GM10847 (cell line): ENCODE results near the gene NALCN.

Experiments used
- POLR2A ChIP-seq: IDR thresholded peaks from 2 replicates; pipeline ENCODE4 v1.6.1; 2011; ENCODE audit not compliant: insufficient read length; ENCODE audit errors: extremely low read depth

NALCN gene

DNA sequence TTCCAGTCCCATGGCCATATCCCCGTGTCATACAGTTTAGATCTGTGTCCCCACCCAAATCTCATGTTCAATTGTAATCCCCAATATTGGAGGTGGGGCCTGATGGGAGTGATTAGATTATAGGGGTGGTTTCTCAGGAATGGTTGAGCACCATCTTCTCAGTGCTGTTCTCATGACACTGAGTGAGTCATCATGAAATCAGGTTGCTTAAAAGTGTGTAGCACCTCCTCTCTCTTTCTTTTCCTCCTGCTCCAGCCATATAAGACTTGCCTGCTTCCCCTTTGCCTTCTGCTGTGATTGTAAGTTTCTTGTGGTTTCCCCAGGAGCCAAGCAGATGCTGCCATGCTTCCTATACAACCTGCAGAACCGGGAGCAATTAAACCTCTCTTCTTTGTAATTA, 197.8 kb downstream of the NALCN start:
- TF ChIP-seq POLR2A = no peak

DNA sequence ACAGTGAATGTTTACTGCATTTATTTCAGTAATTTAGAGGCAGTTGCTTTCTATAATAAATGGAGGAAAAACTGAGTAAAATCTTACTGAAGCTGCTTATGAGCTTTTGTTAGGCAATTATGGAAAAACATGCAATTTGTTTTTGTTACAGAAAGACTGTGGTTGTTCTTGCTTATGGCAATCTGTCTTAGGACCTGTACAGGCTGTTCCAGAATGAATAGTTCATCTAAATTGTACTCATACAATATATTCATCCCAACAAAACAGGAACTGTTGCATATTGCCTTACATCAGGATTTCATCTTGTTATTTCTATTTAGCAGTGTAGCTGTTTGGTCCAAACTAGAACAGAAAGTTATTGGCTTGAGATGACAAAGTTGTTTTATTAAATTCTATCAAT, 199.2 kb downstream of the NALCN start:
- TF ChIP-seq POLR2A = no peak

DNA sequence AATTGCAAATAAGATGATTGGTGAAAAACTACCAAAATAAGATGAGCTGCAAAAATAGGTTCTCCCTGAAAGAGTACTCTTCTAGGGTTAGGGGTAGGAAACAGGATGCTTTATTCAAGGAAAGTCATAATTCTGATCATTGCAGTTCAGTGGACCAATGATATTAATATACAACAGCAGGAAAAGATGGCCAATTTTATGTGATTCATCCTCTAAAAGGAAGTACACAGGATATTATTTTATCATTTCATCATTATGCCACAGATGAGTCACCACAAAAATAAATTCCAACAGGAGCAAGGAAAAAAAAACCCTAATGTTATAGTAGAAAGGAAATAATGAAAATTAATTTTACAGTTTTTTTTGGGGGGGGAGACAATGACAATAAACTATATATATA, 205.0 kb downstream of the NALCN start:
- TF ChIP-seq POLR2A = no peak

DNA sequence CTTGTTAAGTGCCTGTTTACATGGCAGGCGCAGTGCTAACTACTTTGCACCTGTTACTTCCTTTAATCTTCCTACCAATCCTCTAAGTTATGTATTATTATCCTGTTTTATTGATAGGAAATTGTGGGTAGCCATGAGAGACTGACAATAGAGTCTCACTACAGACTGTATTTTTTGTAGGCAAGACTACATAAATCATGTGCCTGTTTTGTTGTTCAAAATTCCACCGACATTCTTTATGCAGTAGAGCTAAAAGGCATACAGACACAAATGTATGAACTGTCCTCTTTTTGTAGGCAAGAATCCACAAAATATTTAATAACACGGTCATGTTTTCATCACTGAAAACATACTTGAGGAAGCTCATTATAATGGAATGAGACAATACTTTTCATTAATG, 205.5 kb downstream of the NALCN start:
- TF ChIP-seq POLR2A = no peak

DNA sequence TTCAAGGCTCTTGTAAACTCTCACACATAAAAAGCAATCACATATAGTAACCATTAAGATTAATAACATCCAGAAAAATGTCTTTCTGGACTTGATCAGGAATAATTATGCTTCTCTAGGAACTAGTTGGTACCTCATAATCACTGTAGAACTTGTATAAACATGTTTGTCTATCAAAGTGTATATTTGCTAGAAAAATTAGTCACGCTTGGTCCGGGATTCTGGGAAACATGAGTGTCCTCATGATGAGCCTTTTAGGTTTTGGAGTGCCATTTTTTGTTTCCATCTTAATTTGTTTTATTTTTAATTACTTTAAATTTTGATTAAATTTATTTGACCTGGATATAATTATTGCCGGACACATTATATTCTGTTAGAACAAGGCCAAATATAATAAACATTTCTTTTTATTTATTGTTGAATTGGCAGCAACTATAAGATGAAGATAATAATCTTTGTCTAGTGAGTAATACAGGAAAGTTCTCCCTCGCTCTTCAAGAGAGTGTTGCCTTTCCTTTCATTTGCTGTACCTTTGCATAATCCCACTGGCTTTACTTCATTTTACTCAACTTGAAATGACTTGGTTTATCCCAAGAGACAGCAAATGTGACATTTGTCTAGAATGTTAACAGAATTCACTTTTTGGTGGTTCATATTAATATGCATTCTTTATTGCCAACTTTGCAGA, 207.0 kb downstream of the NALCN start:
- TF ChIP-seq POLR2A = no peak

DNA sequence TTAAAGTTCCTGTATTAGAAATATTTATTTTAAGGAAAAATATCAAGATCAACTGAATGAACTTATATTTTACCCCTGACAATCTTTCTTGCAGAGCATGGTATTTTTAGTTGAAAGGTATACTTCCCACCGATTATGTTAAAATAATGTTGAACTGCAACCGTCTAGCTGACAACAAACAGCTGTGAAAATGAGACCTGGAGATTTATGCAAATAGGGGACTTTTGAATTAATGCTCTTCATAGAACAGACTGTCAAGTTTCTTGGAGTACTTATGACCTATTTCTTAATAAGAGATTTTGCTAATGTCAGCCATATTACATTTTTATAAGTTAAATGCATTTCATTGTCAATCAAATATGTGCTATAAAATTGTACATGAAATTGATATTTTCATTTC, 210.9 kb downstream of the NALCN start:
- no peak for TF ChIP-seq POLR2A

DNA sequence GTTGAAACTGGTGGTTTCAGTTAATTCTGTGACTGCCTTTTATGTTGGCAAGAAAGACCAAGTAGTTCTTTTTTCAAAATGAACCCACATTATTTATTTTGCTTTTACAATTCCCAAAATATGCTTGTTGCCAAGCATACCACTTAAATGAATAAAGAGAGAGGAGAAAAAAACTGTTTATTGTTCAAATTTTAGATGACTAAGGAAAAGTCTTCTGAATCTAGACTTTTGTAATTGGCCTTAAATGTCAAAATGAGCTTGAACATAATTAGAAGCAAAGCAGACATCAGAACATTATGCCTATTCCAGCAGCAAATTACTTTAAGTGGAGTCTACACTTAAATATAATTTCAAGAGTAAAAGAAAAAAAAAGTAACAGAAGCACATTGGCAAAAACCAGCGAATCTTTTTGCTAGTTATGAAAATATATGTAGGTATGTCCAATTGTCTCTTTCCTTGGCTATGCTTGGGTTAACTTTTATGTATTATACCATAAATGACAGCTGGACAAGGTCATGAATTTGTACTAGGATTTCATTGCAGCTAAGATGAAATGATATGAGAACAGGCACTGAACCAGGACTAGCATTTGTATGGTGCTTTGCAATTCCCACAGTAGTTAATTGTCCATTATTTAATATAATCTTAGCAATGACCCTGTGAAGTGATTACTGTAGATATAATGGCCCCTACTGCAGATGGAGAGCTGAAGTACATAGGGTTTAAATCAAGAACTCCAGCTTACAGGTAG, 211.9 kb downstream of the NALCN start:
- TF ChIP-seq POLR2A = no peak

DNA sequence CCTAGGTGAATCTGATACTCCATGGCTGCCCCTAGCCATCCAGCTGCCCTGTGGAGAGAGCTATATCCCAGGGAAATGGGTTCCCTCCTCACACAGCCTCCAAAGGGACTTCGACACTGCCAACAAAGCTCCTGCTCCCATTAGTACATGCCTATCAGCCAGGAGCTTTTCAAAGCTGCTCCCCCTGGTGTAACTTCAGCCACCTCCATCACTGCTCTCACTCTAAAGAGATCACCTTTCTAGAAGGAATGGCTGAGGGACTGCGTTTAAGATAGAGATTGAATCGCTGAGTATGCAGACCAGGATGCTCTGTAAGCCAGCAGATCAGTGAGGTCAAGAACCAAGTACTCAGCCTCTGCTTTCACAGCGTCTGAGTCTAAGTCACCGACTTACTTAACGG, 213.7 kb downstream of the NALCN start:
- no peak for TF ChIP-seq POLR2A

DNA sequence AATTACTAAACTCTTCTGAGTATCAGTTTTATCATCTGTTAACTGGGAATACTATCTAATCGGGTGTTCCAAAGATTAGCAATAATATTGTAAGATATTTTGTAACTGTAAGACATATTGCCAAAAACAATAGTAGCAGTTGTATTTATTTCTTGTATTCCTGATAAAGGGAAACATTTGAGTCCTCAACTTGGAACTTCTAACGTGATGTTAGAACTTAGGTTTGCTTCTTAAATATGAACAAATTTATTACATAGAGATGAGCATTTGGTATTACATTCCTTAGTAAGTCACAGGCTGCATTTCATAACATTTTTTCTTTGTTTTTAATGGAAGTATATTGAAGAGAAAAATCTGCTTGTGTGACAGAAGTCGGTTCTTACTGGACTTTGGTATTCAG, 225.3 kb downstream of the NALCN start:
- no peak for TF ChIP-seq POLR2A

DNA sequence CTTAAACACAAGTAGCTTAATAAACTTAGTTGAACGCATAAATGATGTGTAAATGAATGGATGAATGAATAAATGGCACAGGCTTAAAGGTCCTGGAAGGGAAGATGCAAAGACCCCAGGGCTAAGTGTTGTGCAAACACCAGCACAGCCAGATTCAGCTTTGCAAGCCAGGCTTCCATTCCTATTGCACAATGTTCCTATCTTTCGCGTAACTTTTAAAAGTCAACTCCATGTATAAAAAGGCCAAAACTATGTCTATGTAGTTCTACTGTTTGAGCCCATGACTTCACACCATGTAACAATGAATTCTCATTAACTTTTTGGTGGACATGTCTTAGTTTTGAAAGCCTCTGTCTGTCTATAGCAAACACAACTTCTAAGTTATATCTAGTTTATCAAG, 226.0 kb downstream of the NALCN start:
- TF ChIP-seq POLR2A = no peak

DNA sequence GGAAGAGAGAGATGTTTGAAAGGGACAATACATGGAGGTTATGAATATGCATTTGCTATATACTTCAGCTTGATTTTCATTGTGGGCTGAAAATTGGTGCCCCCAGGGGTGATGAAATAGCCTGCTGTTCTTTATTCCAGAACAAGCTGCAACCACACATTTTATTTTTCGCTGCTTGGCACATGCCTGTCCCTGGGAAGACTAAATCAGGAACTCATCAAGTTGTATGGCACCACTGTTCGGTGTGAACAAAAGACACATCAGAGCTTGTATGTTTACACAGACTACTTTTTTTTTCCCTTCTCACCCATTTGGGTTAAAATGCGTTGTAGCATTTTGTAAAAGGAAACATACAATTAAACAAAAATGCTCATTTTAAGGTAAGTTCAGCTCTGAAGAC, 230.7 kb downstream of the NALCN start:
- no peak for TF ChIP-seq POLR2A

DNA sequence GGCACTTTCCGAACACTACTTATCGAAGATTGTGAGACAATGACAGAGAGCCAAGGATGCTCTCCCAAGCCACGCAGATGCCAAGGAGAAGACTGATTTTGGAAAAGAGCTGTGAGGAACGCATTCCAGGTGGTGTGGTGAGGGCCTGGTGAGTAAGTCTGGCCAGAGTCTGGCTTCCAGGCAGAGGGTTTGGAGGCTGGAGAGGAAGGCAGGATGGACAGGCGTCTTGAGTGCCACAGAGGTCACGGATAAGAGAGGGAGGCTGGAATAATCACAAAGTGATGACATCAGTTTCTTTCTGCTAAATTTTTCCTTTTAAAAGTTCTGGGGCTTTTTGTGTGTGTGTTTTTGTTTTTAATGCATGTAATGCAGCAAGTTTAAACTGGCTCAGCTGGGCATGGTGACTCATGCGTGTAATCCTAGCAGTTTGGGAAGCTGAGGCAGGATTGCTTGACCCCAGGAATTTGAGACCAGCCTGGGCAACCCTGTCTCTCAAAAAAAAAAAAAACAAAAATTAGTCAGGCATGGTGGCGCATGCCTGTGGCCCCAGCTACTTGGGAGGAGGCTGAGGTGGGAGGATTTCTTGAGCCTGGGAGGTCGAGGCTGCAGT, 235.1 kb downstream of the NALCN start:
- no peak for TF ChIP-seq POLR2A

DNA sequence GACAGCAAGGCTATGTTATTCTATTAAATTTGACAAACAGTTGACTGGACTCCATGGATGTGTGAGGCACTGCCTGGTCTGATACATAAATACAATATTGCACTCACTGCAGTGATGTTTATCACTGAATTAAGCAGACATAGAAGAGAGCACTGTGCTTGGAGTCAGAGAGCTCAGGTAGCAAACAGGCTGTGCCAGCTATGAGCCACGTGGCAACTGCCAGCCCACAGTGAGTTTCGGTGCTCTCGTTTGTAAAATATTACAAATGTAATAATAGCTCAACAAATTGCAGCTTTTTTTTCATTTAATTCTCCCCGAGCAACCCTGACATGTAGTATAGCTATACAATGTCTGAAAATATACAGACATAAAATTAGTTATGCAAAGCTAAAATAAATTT, 237.3 kb downstream of the NALCN start:
- TF ChIP-seq POLR2A = no peak

DNA sequence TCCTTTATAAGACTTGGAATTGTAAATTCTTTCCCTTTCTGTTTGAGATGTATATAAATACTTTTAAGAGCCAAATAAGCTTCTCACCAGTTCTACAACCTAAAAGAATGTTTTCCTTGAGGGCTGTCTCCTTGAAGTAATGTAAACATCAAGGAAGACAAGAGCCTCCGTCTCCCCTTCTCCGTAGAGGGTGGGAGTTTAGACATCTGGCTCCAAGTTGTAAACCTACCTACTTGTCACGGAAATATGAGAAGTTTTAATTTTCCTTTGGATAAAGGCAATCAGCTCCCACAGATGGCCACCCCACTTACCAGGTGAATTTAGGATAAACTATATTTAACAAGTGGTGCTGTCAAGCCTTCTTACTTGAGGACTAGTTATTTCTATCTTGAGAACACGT, 237.9 kb downstream of the NALCN start:
- TF ChIP-seq POLR2A = no peak

DNA sequence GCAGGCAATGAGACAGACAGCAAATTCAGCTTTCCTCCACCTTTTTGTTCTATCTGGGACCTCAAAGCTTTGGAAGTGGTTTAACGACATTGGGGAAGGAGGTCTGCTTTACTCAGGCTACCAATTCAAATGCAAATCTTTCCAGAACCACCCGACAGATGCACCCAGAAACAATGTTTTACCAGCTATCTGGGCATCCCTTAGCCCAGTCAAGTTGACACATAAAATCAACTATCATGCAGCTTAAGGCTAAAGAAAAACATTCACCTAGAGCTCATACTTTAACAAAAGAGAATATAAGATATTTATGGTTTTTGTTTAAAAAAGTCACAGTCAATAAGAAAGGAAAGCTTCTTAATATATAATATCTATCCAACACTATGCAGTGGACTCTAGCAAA, 246.0 kb downstream of the NALCN start:
- no peak for TF ChIP-seq POLR2A

DNA sequence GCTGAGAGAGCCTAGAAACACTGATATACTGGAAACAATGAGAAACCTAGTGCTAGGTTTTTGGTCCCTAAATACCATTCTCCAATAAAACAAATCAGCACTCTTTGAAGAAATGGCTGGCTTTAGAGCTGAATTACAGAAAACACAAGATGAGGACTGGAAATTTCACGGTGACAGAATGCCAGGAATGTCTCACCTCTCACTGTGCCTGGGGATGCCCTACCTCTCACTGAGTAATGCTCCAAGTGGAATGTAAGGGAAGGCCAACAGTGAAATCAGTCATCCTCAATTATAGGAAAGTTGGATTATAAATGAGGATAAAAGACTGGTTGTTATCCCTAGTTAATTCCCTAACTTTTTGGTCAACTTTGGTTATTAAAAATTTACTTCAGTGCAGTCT, 259.0 kb downstream of the NALCN start:
- no peak for TF ChIP-seq POLR2A
